Panc1 (cell line): ENCODE measurements around the gene HOXA11. TPM values are rescaled to one million over a fixed set of nuclear protein-coding genes. Genes with fewer than 3 reads are reported as not detected.

Experiments used
- ATAC-seq: fragments of 200-7000 bp; cut with Tn5 transposase; 2 replicates; pipeline ENCODE4 v1.9.1; 2020; ENCODE audit warnings: mild to moderate bottlenecking, moderate library complexity
- BruUV-seq: library from RNA; stranded (reverse); fragments of 400-500 nt; replicated peaks from 2 replicates; lab custom pipeline; 2021; lab: Mats Ljungman, UMichigan
- CTCF ChIA-PET: fragments of 300-600 bp; sonication (Branson Sonifier 250); formaldehyde crosslinking; loops from one replicate; lab custom pipeline; 2022; ENCODE audit warnings: antibody characterized with exemption; lab: Charles Lee
- POLR2A ChIA-PET: fragments of 300-600 bp; sonication (Branson Sonifier 250); formaldehyde crosslinking; loops from one replicate; lab custom pipeline; 2022; ENCODE audit warnings: antibody characterized with exemption; lab: Charles Lee
- DNase-seq: peaks from one replicate; pipeline ENCODE4 v3.0.0-alpha.2; 2010; ENCODE audit warnings: low read depth, low spot score
- H3K27ac ChIP-seq: 2 replicates; pipeline ENCODE4 v1.5.1; 2011; ENCODE audit warnings: mild to moderate bottlenecking, low read length, inconsistent platforms
- H3K27me3 ChIP-seq: fragments of 200-500 bp; sonication (Bioruptor generic); 2 replicates; pipeline ENCODE4 v1.6.0; 2014; ENCODE audit warnings: low read length, inconsistent platforms; ENCODE audit not compliant: control insufficient read depth, insufficient read depth
- H3K36me3 ChIP-seq: fragments of 200-500 bp; sonication (Bioruptor generic); 2 replicates; pipeline ENCODE4 v1.5.1; 2014; ENCODE audit warnings: inconsistent platforms, mild to moderate bottlenecking, low read length, moderate library complexity; ENCODE audit not compliant: control insufficient read depth, insufficient read depth
- H3K4me1 ChIP-seq: 2 replicates; pipeline ENCODE4 v1.5.1; 2011; ENCODE audit warnings: inconsistent platforms, mild to moderate bottlenecking, low read length, moderate library complexity; ENCODE audit not compliant: control insufficient read depth, insufficient read depth
- H3K4me3 ChIP-seq, 2 experiments: 2 replicates each; pipeline ENCODE4 v1.5.1; 2011 to 2012; ENCODE audit warnings: low read depth in 2 of 2, low read length in 2 of 2, mild to moderate bottlenecking in 2 of 2, inconsistent platforms in 1 of 2, moderate library complexity in 1 of 2
- H3K9me3 ChIP-seq: fragments of 200-500 bp; sonication (Bioruptor generic); 2 replicates; pipeline ENCODE4 v1.5.1; 2014; ENCODE audit warnings: low read depth, mild to moderate bottlenecking, inconsistent platforms, low read length, moderate library complexity; ENCODE audit not compliant: control insufficient read depth, insufficient read depth
- CTCF ChIP-seq: fragments of 450-650 bp; IDR thresholded peaks from 2 replicates; pipeline ENCODE4 v1.5.1; 2017; ENCODE audit warnings: mild to moderate bottlenecking
- POLR2AphosphoS5 ChIP-seq: IDR thresholded peaks from 2 replicates; pipeline ENCODE4 v1.6.1; 2012; ENCODE audit warnings: mild to moderate bottlenecking, low read depth, low read length, moderate library complexity
- REST ChIP-seq, 2 experiments: IDR thresholded peaks; 2 replicates each; pipeline ENCODE4 v1.6.1; 2011 to 2012; ENCODE audit warnings: low read depth in 2 of 2, control low read depth in 1 of 2, low read length in 1 of 2, mild to moderate bottlenecking in 1 of 2, moderate library complexity in 1 of 2; ENCODE audit not compliant: insufficient read depth in 1 of 2
- SIN3A ChIP-seq: IDR thresholded peaks from 2 replicates; pipeline ENCODE4 v1.6.1; 2012; ENCODE audit warnings: low read depth, mild to moderate bottlenecking, low read length, moderate library complexity, borderline replicate concordance; ENCODE audit not compliant: insufficient read depth
- TCF7L2 ChIP-seq: IDR thresholded peaks from 2 replicates; pipeline ENCODE4 v1.6.1; 2011; ENCODE audit warnings: mild to moderate bottlenecking, low read depth, low read length, inconsistent platforms
- in situ Hi-C: cut with HindIII; loops from 2 replicates; pipeline ENCODE4 v1.10.0; 2016; ENCODE audit warnings: low sequenced_read_pairs, low pct_unique_long_range_greater_than_20kb
- intact Hi-C: fragments of 100-400 bp; cut with micrococcal nuclease; formaldehyde crosslinking; loops from one replicate; pipeline ENCODE4 v1.10.0; 2022; ENCODE audit not compliant: unreplicated experiment
- total RNA-seq: library from RNA; stranded (reverse); gene quantifications from one replicate; pipeline ENCODE4 v1.2.1, GENCODE V29; 2021; ENCODE audit not compliant: unreplicated experiment

HOXA11 gene
- total RNA-seq, 1 experiment from 2014 or later = 0.57 TPM

DNA sequence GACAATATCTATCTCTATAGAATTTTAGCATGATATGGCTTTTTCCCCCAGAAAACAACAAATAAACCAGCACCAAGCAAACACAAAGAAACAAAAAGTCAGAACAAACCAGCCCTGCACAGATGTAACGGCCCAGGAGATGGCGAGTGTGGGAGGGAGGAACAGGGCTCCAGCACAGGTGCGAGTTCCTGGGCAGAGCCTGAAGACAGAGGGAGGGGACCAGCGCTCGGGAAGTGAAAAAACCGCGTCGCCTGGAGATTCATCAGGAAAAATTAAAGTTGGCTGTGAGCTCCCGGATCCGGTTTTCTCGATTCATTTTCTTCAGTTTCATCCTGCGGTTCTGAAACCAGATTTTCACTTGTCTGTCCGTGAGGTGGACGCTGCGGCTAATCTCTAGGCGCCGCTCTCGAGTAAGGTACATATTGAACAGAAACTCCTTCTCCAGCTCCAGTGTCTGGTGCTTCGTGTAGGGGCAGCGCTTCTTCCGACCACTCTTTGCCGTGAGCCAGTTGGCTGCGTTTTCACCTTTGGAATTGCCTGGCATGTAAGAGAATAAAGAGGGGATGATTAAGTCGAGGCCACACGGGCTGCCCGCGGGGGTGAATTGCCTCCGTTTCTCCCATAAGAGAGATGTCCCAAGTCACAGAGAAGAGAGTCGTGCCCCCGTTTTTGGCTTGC is 13.3 kb downstream of the HOXA11 start:
- no peaks in the 10 kb centered on the region for H3K9me3 ChIP-seq
- in situ Hi-C loops (no loop called here), intact Hi-C loops (no loop called here)
- no peaks in the 10 kb centered on the region for H3K36me3 ChIP-seq
- no peak overlapping the region for H3K4me3 ChIP-seq
- no peak overlapping the region for H3K27ac ChIP-seq
- H3K27me3 ChIP-seq = no peaks in the 10 kb centered on the region
- peaks cover 5% of the 10 kb centered on the region; the same call in 1 of the 2 replicates for H3K4me1 ChIP-seq
- ATAC-seq (no peak), DNase-seq (no peak)
- TF ChIP-seq REST (IDR thresholded peaks at IDR 0.05; ENCODE audit: insufficient read depth in 1 of 2, low read depth in 2 of 2, low read length in 1 of 2) (no peak), SIN3A (no peak), TCF7L2 (no peak)
- no TSS peak for BruUV-seq
- ChIA-PET CTCF (interaction anchor here (0.7 kb wide), 1 partner anchor 8 kb away, joined by 3 read pairs; no protein-coding TSS in a partner anchor), POLR2A (no interaction called here)

DNA sequence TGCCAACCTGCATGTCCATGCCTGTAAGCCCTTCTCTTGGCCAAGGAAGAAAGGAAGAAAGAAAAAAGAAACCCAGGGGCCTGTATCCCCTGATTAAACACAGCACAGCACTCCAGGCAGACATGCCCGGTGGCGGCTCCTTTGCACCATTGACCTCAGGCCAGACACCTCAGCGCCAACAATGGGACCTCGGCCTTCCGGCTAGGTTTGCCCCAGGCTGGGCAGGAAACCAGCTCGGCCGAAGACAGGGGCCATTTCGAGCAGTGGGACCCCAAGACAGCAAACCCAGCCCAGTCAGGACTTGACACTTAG is 13.8 kb downstream of the HOXA11 start:
- ChIA-PET POLR2A (no interaction called here), CTCF (interaction anchor here (0.7 kb wide), 1 partner anchor 8 kb away, joined by 3 read pairs; no protein-coding TSS in a partner anchor)
- in situ Hi-C loops = no loop called here
- Histone ChIP-seq H3K9me3 (no peaks in the 10 kb centered on the region), H3K4me3 (no peak overlapping the region), H3K4me1 (peaks cover 5% of the 10 kb centered on the region; the same call in 1 of the 2 replicates), H3K36me3 (no peaks in the 10 kb centered on the region), H3K27me3 (no peaks in the 10 kb centered on the region), H3K27ac (no peak overlapping the region)
- DNase-seq = no peak
- TF ChIP-seq SIN3A (no peak), REST (IDR thresholded peaks at IDR 0.05; ENCODE audit: insufficient read depth in 1 of 2, low read depth in 2 of 2, low read length in 1 of 2) (no peak), CTCF (no peak), TCF7L2 (no peak), POLR2AphosphoS5 (no peak)
- intact Hi-C loops = no loop called here
- no TSS peak for BruUV-seq
- ATAC-seq = no peak
